HUDEP-2 (cell line): Measurements from ENCODE around the gene PPP2R2C.
A peak's percentile ranks its signal among the peaks of the same experiment; 100 is the strongest.

Experiments
- DNase-seq, 76 experiments: peaks; one replicate each; lab custom pipeline; 2025; ENCODE audit not compliant: unreplicated experiment in 76 of 76; lab: John Stamatoyannopoulos, UW

Gene PPP2R2C

DNA sequence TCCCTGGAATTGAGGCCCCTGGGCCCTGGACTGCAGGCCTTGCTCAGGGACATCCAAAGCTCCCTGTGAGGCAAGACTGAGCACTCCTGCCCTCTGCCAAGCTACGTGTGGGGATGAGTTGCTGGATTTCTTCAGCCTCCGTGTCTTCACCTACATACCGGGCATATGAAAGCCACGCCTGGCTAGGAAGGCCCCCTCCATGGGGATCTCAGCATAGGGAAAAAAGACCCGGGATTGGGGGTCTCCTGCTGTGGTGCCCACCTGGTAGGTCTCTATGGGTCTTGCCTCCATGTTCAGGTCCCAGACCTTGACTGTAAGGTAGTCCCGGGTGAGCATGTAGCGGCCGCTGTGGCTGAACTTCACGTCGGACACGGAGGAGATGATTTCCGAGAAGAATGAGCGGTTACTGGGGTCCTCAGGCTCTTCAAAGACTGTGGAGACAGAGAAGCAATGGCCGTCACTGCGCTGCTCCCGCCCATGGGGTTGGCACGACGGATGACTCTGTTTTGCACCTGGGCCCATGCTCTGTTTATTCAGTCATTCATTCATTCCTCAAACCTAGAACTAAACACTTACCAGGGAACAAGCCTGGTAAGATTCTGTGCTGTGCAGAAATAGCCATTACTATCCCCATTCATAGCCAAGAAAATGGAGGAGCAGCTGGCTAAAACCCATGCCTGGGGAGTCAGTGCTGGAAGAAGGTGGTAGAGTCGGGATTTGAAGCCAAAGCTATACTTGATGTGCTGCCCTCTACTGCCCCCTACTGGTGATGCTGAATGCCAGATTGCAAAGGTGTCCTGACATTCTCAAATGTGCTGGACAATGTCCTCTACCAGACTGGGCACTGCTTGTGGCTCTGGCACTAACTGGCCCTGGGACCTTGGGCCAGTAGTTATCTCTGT lies 138.9 kb downstream of the PPP2R2C start:
- DNase-seq = peak in 22 of 76 experiments; percentile 2 to 44 (median 17)

GRCh38 chr4:6332669-6333050 lies 139.8 kb downstream of the PPP2R2C start:
- no peak for DNase-seq

GRCh38 chr4:6332042-6332668 lies 140.3 kb downstream of the PPP2R2C start:
- DNase-seq = peak in 16 of 76 experiments; percentile 2 to 19 (median 11)

DNA sequence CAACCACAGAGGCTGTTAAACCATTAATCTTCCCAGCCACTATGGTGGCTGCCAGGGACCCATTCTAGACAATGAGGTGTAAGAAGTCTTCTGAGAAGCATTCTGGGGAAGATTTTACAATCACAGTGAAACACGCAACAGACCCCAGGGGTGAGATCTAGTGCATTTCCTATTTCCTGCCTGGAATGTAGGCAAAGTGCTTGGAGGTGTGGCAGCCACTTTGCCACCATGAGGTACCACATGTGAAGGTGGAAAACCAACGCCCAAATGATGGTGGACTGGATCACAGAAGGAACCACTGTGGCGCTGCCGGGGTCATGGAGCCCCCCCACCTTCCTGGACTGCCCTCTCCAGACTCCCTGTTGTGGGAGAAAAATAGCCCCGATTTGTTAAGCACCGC lies 140.9 kb downstream of the PPP2R2C start:
- no peak for DNase-seq

- DNase-seq = peak in 10 of 76 experiments; percentile 2 to 54 (median 30)
Observed at GRCh38 chr4:6331018-6331417, 141.4 kb downstream of the PPP2R2C start.

DNA sequence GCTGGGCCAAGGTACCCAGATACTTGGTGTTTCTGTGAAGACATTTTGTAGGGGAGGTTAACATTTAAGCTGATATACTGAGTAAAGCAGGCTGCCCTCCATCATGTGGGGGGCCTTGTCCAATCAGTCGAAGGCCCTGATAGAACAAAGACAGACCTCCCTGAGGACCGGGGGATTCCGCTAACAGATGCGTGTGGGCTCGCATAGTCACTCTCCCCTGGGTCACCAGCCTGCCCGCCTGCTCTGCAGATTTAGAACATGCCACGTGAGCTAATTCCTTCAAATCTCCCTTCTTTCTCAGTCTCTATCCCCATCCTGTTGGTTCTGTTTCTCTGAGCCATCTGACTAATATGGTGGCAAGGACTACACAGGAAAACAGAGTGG lies 142.0 kb downstream of the PPP2R2C start:
- no peak for DNase-seq

GRCh38 chr4:6329478-6330383 lies 142.7 kb downstream of the PPP2R2C start:
- DNase-seq = no peak

GRCh38 chr4:6328526-6328925 lies 143.9 kb downstream of the PPP2R2C start:
- DNase-seq = no peak

- DNase-seq = peak in 66 of 76 experiments; percentile 4 to 80 (median 54)
Observed at GRCh38 chr4:6327220-6327917, 145.0 kb downstream of the PPP2R2C start.

DNA sequence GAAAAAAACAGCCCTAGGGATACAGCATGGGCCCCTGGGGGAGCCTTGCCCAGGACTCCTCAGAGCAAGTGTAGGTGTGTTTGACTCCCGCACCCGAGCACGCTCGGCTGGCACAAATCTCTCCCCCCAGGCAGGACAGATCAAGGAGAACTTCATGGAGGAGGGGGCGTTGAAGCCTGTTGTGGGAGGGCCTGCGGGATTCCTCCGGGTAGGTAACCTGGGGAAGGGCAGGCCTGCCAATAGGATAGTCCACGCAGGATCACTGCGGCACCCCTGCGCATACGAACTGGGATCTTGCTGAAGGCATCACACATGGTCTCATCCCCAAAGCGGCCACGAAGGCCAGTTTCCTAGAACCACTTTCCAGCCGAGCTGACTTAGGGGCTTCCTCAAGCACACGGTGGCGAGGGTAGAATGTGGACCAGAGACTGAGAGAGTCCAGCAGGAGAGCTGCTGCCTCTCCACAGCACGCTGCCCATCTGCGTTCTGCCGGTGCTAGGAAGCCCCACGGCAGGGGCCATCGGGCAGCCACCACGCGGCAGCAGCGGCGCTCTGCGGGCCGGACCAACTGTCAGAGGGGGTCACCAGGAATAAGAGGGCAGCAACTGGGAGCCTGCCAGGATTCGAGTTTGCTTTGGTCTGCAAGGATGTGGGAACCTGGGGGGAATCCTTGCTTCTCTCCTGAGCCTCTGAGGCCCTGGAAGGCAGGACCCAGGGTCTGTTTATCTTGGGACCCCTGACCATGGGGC lies 145.9 kb downstream of the PPP2R2C start:
- DNase-seq = no peak

DNA sequence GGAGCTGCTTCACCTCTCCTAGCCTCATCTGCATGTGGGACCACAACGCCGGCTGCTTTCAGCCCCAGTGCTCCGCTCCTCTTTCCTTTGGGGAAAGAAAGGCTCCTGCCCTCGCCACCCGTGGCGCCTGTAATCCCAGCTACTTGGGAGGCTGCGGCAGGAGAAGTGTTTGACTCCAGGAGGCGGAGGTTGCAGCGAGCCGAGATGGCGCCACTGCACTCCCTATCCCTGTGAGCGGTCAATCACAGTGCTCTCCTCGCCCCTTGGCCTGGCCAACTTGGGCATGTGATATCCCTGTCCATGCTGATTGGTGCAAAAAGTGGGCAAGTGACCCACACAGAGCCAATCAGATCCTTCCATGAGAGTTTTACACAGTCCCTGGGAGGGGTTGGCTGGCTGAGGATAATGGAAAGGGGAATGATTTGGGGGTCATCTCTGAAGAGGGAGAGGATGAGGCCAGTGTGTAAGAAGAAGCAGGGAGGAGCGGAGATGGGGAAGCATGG lies 146.6 kb downstream of the PPP2R2C start:
- no peak for DNase-seq

DNA sequence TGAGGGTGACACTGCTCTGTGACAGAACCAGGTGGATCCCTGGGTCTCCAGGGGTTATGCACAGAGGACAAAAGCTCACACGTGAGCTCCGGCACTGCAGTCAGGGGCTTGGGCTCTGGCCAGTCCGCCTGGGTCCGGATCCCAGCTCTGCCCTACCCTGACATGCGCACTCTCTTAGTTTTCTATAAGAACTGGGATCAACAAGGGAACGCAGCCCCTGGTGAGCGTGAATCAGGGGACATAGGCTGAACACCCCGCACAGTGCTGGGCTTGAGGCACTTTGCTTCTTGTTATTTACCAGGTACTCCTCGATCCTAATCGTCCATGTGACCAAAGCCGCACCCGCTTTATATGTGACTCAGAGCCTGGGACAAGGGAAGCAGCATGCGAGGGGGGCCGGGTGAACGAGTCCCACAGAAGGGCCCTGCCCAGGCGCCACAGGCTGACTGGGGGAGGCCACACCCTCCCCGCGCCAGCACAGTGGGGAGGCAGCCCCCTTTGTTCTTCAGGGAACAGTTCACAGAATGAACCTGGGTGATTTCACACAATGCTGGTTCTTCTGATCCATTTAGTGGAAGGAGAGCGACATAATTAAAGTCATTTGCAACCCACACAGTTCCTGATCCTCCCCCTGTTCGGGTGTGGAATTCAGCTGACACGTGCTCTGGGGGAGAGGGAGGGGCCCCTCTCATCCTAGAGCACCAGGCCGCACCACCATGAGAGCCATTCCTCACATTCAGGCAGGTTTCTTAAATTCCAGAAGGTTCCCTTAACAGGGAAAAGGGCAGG lies 147.2 kb downstream of the PPP2R2C start:
- peak in 30 of 76 experiments; percentile 2 to 55 (median 16) for DNase-seq

DNA sequence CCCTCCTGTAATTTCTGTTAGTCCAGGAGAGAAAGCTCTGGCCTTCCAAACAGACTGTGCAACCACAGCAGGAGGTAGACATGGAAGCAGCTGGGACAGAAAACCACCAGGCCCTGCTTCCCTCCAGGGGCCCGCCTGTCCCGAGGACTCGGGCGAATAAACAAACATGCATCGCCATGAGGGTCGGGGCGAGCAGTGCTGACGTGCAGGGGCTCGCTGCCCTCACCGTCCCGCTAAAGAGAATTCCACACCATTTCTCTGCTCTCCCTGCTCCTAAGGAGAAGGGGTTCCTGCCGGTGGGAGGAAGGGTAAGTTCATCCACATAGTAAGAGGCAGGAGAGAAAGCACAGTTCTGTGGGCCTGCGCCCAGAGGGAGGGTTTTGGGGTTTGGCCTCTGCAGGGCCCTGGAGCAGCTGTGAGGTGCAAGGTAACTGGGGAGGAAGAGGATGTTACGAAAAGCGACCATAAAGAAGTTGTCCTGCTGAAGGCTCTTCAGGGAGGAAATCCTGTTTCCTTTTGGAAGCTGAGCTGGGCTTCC lies 147.9 kb downstream of the PPP2R2C start:
- no peak for DNase-seq

- DNase-seq = no peak
Observed at GRCh38 chr4:6322761-6323566, 149.4 kb downstream of the PPP2R2C start.

DNA sequence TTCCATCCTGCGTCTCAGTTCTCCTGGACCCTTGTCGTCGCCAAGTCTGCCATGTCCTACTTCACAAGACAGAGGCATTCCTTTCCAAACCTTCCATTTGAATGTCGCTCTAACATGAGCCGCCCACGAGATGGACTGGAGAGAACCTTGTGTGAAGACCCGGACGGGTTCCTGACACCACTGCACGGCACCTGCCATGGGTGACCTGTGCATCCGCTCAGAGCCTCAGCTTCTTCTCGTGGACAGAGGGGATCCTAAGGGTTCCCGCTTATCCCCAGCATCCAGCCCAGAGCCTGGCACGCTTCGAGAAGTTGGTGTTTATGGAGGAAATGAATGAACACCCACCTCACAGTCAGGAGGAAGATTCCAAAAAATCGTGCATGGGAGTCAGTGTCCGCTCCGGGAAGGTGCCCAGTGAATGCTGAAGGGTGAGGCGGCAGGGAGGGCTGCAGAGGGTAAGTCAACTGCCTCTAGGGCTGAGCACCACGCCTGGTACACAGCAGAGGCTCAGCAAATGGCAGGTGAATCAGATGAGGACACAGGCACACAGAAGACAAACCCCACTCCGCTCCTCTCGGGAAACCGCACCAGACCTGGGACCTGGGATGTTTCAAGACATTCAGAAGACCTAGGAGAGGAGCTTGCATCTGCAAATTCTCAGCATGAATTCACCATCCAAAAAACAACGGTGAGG lies 150.2 kb downstream of the PPP2R2C start:
- no peak for DNase-seq

DNA sequence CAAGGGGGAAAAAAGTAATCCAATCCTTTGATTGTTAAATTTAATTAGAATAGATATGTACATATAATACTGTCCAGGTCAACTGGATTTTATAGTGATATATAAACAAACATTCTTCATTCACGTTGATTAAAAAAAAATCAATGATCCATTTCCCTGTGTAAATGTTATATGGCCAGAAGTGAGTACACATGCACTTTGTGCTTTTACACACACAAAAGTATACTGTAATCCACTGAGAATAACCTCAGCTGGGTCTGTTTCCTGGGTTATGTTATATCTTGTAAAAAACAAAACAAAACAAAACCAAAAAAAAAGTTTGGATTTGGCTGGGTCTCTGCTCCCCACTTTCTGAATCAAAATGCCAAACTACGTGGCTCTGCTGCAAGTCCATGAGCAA lies 151.1 kb downstream of the PPP2R2C start:
- no peak for DNase-seq

DNA sequence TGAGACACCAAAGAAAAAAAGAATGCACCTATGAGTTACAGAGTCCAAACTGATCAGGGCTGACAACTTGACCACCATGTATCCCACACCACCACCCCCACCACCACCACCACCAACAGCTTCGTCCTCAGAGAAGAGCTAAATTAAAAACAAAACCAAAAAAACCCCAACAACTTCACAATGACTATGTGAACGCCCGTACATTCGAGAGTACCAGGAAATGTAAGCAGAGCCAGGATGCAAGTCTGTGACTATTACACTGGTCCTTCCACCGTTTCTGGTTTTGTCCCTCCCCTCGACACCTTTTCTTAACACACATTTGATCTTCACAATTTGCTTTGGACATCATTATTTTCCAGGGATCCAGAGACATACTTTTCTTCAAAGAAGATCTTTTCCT lies 151.8 kb downstream of the PPP2R2C start:
- DNase-seq = no peak
